ENCODE data around the gene RBM42. TPM values are rescaled to one million over a fixed set of nuclear protein-coding genes. Genes with fewer than 3 reads are reported as not detected.

RBM42 gene
- total RNA-seq, 4 donors from 2014 or later: 49.4 to 90.9 (median 65.6) TPM

DNA sequence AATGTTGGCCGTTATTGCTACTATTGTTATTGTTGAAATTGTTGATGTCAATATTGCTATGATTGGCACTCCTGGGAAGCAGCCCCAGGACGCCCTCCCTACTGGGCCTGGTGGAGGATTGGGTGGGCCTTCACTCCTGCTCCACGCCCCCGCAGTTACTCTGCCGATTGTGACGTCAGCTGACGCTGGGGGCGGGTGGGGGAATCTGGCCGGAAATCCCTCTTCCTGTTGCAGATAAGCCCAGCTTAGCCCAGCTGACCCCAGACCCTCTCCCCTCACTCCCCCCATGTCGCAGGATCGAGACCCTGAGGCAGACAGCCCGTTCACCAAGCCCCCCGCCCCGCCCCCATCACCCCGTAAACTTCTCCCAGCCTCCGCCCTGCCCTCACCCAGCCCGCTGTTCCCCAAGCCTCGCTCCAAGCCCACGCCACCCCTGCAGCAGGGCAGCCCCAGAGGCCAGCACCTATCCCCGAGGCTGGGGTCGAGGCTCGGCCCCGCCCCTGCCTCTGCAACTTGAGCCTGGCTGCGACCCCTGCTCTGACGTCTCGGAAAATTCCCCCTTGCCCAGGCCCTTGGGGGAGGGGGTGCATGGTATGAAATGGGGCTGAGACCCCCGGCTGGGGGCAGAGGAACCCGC lies 12.8 kb downstream of the RBM42 start, which contains the start of gene ETV2:
Gene ETV2, plus strand, starts transcription at position 231 of the 637 bp plus-strand sequence. CDS start 716 bp downstream, outside the sequence.
- intact Hi-C loops (cut with DNase I): no loop called here
- H3K9me3 ChIP-seq: no peaks in the 10 kb centered on the region
- no peak within 1 kb of the TSS for H3K27ac ChIP-seq
- WGBS, 2 donors: 25 to 29% methylated on average over 10 to 18 of the region's 28 CpGs
- TF ChIP-seq POLR2A (IDR thresholded peaks at IDR 0.05): no peak
- TF ChIP-seq, protein P1, sequence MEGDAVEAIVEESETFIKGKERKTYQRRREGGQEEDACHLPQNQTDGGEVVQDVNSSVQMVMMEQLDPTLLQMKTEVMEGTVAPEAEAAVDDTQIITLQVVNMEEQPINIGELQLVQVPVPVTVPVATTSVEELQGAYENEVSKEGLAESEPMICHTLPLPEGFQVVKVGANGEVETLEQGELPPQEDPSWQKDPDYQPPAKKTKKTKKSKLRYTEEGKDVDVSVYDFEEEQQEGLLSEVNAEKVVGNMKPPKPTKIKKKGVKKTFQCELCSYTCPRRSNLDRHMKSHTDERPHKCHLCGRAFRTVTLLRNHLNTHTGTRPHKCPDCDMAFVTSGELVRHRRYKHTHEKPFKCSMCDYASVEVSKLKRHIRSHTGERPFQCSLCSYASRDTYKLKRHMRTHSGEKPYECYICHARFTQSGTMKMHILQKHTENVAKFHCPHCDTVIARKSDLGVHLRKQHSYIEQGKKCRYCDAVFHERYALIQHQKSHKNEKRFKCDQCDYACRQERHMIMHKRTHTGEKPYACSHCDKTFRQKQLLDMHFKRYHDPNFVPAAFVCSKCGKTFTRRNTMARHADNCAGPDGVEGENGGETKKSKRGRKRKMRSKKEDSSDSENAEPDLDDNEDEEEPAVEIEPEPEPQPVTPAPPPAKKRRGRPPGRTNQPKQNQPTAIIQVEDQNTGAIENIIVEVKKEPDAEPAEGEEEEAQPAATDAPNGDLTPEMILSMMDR (IDR thresholded peaks at IDR 0.05): no peak
- H3K4me1 ChIP-seq: peaks cover 4 to 26% of the 10 kb centered on the region in 2 donors
- H3K4me3 ChIP-seq (replicated peaks in 1 of 3): no peak within 1 kb of the TSS
- DNase-seq: no peak
- peaks cover 13 to 17% of the 10 kb centered on the region in 2 donors for H3K36me3 ChIP-seq
- H3K27me3 ChIP-seq: no peaks in the 10 kb centered on the region

DNA sequence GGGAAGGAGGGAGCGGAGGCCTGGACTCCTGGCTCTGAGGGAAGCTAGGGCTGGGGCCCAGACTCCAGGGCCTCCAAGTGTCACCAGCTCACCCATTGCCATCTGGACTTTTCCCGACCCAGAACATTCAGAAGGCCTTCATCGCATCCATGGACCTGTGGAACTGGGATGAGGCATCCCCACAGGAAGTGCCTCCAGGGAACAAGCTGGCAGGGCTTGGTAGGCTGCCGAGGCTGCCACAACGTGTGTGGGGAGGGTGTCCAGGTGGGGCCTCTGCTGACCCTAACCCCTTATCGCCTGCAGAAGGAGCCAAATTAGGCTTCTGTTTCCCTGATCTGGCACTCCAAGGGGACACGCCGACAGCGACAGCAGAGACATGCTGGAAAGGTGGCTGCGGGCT lies 13.5 kb downstream of the RBM42 start:
- Histone ChIP-seq H3K36me3 (peaks cover 6 to 11% of the 10 kb centered on the region in 2 donors), H3K27ac (no peak overlapping the region), H3K4me3 (replicated peaks in 1 of 3) (no peak overlapping the region), H3K4me1 (peaks cover 4 to 26% of the 10 kb centered on the region in 2 donors), H3K27me3 (no peaks in the 10 kb centered on the region), H3K9me3 (no peaks in the 10 kb centered on the region)
- no peak for DNase-seq
- intact Hi-C loops (cut with DNase I): no loop called here
- TF ChIP-seq, protein P1 (IDR thresholded peaks at IDR 0.05): no peak
- TF ChIP-seq POLR2A (IDR thresholded peaks at IDR 0.05): no peak
- 74 to 84% methylated on average over 8 to 9 of the region's 10 CpGs for WGBS, 2 donors

- peaks cover 9 to 26% of the 10 kb centered on the region in 2 donors for H3K4me1 ChIP-seq
- intact Hi-C loops (cut with DNase I): no loop called here
- TF ChIP-seq POLR2A (IDR thresholded peaks at IDR 0.05): no peak
- peaks cover 1 to 6% of the 10 kb centered on the region in 2 donors for H3K36me3 ChIP-seq
- no peaks in the 10 kb centered on the region for H3K27me3 ChIP-seq
- H3K27ac ChIP-seq: peak overlapping the region in 2 of 3 donors; percentile 19 to 88
- peak in 1 of 2 donors; percentile 12 for DNase-seq
- H3K4me3 ChIP-seq (replicated peaks in 1 of 3): peak overlapping the region in 2 of 3 donors; percentile 8 to 47
- no peaks in the 10 kb centered on the region for H3K9me3 ChIP-seq
- 34 to 55% methylated on average over 7 of the region's 15 CpGs for WGBS, 2 donors
Observed at GRCh38 chr19:35642798-35643254, 14.0 kb downstream of the RBM42 start.

GRCh38 chr19:35643255-35644205 lies 14.7 kb downstream of the RBM42 start:
- peak overlapping the region; percentile 8 to 69 (median 47) for H3K4me3 ChIP-seq (replicated peaks in 1 of 3)
- H3K27me3 ChIP-seq: no peaks in the 10 kb centered on the region
- peak; percentile 86 to 88 for DNase-seq
- 0 to 1% methylated on average over 16 to 26 of the region's 69 CpGs for WGBS, 2 donors
- no peaks in the 10 kb centered on the region for H3K9me3 ChIP-seq
- peak overlapping the region; percentile 19 to 88 (median 62) for H3K27ac ChIP-seq
- no peaks in the 10 kb centered on the region for H3K36me3 ChIP-seq
- peaks cover 10 to 26% of the 10 kb centered on the region in 2 donors for H3K4me1 ChIP-seq
- intact Hi-C loops (cut with DNase I): no loop called here
- TF ChIP-seq, protein P1 (IDR thresholded peaks at IDR 0.05): no peak
- TF ChIP-seq POLR2A (IDR thresholded peaks at IDR 0.05): peak in 1 of 2 donors; percentile 84

- no peaks in the 10 kb centered on the region for H3K27me3 ChIP-seq
- peak overlapping the region; percentile 8 to 69 (median 47) for H3K4me3 ChIP-seq (replicated peaks in 1 of 3)
- intact Hi-C loops (cut with DNase I): no loop called here
- H3K4me1 ChIP-seq: peaks cover 19 to 32% of the 10 kb centered on the region in 2 donors
- peak overlapping the region; percentile 55 to 88 (median 62) for H3K27ac ChIP-seq
- no peaks in the 10 kb centered on the region for H3K9me3 ChIP-seq
- peak; percentile 97 to 98 for DNase-seq
- TF ChIP-seq, protein P1 (IDR thresholded peaks at IDR 0.05): peak in 1 of 6 experiments; percentile 13
- TF ChIP-seq POLR2A (IDR thresholded peaks at IDR 0.05): peak in 1 of 2 donors; percentile 60
- WGBS, 2 donors: 0% methylated on average over 15 to 16 of the region's 60 CpGs
- no peaks in the 10 kb centered on the region for H3K36me3 ChIP-seq
Observed at GRCh38 chr19:35644206-35644986, 15.6 kb downstream of the RBM42 start.
